T follicular helper cell (primary cell): ENCODE results near the gene TAS2R4.
"Not testable (repeated sequence)": the region's sequence is repeated elsewhere in the genome, so short reads cannot be mapped to it uniquely, and the experiment has no call there.

Experiments used
- DNase-seq: peaks from one replicate; pipeline ENCODE4 v3.0.0-alpha.2; 2020; ENCODE audit warnings: low read depth
- total RNA-seq, 2 experiments: gene quantifications; one replicate each; lab custom pipeline; 2026; lab: John Stamatoyannopoulos, UW

The TAS2R4 gene, protein sequence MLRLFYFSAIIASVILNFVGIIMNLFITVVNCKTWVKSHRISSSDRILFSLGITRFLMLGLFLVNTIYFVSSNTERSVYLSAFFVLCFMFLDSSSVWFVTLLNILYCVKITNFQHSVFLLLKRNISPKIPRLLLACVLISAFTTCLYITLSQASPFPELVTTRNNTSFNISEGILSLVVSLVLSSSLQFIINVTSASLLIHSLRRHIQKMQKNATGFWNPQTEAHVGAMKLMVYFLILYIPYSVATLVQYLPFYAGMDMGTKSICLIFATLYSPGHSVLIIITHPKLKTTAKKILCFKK
- total RNA-seq = 1.7 to 3.0 reads per million in 2 experiments

DNA sequence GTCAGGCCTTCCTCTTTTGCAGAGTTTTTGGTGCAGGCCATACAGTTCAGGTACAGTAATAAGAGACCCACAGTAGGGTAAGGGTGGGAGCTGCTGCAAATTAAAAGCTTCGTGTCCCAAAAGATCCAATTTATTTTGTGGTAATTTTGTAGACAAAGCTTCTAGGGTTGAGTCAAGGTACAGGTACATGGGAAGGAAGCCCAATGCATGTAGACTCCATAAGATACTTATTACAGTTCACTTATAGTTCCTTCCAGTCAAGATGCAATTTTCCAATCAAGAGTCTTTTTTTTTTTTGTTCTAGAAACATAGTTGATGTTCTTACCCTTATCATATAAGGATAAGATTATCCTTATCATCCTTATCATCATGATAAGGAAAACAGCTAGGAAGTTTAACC, at the start of gene TAS2R4:
Gene TAS2R4, plus strand, starts transcription at position 301 of the 400 bp plus-strand sequence. CDS start 1,815 bp downstream, outside the sequence.
- no peak for DNase-seq

DNA sequence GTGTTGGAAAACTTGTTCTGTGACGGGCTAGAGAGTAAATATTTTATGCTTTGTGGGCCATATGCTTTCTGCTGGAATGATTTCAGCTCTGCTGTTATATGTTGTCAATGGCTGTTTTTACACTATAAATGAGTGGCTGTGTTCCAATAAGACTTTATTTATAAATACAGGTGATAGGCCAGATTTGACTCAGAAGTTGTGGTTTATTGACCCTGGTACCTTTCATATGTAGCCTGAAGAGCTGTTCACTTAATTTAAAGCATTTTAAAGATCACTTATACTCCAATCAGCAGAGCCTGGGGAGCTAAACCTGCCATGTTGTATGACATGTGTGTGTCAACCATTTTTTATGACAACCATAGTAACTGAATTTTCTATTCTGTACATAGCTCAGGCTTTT, 47.5 kb upstream of the TAS2R4 start:
- no peak for DNase-seq

DNA sequence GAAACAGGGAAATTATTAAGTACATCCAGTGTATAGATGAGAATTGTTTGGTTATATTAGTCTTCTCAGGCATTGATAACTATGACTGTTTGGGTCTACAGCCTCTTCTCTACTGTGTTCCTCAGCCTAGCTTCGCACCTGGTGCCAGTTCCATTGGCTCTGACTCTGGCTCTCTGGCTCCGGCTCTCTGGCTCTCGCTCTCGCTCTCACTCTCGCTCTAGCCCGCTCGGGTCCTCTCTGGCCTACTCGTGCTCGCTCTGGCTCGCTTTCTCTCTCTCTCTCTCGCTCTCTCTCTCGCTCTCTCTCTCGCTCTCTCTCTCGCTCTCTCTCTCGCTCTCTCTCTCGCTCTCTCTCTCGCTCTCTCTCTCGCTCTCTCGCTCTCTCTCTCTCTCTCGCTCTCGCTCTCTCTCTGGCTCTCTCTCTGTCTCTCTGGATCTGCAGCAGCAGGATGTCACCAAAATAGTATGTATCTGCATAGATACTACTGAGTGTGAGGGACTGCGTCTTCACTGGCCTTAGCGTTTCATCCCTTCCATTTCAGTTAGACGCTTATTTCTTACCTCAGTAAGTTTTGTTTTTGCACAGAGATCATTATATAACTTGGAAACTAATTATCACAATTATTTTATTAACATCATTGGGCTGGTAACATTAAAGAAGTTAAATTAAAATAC, 44.9 kb upstream of the TAS2R4 start:
- no peak for DNase-seq

DNA sequence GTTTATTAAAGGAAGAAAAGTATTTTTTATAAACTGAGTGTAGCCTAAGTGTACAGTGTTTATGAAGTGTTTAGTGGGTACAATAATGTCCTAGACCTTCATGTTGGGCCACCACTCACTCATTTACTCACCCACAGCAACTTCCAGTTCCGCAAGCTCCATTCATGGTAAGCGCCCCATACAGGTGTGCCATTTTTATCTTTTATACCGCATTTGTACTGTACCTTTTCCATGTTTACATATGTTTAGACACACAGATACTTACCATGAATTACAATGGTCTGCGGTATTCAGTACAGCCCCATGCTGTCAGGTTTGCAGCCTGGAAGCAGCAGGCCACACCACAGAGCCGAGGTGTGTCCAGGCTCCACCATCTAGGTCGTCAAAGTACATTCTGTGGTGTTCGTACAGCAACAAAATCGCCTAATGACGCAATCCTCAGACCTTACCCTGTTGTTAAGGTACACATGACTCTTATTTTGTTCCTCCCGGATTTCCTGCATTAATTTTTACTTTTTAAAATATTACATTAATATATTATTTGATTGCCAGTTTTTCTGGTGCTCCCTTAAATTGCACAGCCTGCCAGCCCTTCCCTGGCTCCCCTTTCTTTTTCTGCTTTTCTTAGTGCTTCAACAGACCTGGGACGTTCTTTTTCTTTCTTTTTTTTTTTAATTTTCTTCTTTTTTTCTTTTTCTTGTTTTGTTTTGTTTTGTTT, 39.2 kb upstream of the TAS2R4 start:
- DNase-seq = peak; percentile 1

DNA sequence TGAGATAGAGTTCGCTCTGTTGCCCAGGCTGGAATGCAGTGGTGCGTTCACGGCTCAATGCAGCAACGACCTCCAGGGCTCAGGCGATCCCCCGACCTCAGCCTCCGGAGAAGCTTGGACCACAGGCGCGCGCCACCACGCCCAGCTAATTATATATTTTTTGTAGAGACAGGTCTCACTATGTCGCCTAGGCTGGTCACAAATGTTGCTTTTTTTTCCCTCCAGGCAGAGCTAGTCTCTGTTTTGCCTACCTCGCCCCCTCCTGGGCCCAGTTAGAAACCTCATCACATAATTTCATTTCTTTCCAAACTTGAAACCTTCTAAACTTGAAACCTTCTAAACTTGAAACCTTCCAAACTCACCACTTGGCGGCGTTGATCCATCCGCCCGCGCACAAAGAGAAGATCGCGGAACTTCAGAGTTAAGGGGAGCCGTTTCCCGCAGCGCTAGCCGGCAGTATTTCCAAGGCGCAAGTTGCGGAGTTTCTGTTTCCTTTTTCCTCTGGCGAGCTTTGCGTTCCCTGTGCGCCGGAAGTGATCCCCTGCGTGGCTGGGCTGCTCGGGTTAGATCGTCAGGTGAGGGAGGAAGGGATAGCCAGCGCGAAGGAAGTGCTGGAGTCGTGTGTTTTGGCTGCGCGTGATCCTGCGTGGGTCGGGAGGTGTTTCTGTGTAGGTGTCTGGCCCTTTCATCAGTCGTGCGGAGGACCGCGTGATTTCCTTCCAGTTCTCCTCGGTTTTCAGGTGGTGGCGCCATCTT, 38.5 kb upstream of the TAS2R4 start, which contains the start of gene SSBP1:
Gene SSBP1, plus strand, starts transcription at position 523 of the 756 bp plus-strand sequence. CDS start 809 bp downstream, outside the sequence.
- peak; percentile 89 for DNase-seq

DNA sequence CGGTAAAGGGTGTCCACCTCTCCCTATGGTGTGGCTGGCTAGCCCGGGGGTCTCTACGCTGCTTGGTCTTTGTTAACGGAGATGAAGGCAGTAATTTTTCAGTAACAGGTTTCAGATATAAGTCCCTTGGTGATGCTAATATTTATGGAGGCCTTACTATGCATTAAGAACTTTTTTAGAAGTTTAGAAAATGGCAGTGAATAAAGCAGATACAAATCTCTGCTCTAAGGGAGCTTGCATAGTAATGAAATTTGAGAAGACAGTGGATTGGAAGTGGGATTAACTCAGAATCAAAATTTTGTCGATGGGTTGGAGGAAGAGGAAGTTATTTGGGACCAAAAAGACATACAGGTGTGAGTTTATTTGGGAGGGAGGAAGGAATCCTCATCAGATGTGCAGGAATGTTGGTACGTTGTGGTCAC, 37.9 kb upstream of the TAS2R4 start:
- no peak for DNase-seq

DNA sequence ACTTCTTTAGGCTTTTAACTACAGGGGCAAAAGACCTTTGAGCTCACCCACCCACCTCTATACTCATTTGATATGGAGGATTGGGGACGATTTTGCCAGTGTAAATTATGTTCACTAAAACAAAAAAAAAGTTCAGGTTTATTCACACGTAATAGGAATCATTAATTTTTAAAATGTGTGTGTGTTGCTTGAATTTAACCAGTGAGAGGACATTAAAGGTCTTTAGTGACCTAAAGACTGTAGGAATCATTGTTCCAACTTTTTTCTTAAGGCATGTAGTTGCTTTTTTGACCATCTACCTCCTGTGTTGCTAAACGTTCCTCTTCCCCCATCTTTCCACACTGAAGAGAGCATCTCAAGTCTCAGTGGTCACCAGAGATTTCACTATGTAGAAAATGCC, 37.2 kb upstream of the TAS2R4 start:
- no peak for DNase-seq

DNA sequence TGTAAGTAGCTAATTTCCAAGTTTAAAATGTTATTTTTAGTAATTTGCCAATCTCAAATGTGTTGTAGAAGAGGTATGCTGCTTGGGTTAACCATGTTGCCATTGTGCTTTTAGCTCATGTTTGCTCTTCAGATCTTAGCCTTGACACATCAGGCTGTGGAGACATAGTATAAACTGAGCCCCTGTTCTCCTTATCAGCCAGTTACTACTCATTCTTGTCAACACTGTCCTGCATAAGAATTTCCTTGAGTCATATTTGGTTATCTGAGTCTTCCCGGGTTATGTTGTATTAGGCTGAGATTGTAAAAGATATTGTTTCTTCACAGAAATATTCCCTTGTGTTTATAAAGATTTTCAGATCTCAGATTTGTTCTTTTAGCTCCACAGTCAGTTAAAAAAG, 34.2 kb upstream of the TAS2R4 start:
- DNase-seq = no peak

DNA sequence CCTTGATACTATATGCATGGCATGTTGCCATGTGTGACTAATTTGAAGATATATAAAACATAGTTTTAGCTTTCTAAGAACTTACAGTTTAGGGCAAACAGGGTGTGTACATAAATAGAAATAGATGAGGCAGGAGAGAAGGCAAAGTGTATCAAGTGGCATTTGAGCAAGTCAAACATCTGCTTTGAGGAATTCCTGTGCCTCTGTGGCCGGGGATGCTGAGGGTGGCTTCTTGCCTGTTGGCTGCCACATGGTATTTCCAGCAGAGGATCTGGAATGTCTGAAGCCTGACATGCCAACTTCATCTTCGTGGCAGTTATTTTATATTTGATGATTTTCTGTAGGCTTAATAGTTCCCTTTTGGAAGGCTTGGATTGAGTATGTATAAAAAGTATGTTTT, 32.3 kb upstream of the TAS2R4 start:
- DNase-seq = no peak

DNA sequence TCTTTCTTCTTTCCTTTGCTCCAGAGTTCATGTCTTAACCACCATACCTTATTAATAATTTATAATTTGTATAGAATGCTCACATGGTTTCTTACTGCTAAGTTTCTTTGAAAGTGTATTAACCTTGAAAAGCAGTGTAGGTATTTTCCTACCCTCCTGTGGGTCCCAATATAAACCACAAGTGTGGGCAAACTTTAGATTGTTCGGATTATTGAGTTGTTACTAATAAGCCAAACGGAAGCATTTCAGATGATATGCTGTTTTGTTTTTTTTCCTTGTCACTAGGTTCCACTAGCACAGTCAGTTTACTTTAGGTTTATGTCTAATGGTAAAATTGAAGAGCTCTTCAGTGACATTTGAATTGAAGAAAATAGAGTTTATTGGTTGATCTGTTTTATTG, 28.1 kb upstream of the TAS2R4 start:
- no peak for DNase-seq

DNA sequence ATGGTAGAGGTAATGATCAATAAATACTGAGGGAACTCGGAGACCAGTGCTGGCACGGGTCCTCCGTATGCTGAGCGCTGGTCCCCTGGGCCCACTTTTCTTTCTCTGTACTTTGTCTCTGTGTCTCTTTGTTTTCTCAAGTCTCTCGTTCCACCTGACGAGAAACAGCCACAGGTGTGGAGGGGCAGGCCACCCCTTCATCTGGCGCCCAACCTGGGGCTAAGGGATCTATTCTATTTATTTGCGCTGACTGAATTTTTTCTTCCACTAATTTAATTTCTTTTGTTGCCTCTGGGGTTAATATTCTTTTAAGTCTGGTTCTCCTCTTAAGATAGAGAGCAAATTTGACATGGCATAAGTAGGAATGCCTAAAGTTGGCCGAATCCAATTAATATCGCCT, 24.6 kb upstream of the TAS2R4 start:
- DNase-seq = not testable (repeated sequence)

DNA sequence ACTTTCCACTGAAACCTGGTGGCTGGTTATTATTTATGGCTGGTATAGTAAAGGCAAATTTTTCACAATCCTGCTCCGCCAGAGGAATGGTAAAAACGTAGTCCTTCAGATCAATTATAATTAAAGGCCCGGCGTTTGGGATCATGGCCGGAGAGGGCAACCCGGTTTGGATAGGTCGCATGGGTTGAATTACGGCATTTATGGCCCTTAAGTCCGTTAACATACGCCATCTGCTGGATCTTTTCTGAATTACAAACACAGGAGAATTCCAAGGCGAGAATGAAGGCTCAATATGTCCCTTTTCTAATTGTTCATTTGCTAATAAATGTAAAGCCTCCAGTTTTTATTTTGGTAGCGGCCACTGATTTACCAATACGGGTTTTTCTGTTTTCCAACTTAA, 23.8 kb upstream of the TAS2R4 start:
- DNase-seq = no peak

DNA sequence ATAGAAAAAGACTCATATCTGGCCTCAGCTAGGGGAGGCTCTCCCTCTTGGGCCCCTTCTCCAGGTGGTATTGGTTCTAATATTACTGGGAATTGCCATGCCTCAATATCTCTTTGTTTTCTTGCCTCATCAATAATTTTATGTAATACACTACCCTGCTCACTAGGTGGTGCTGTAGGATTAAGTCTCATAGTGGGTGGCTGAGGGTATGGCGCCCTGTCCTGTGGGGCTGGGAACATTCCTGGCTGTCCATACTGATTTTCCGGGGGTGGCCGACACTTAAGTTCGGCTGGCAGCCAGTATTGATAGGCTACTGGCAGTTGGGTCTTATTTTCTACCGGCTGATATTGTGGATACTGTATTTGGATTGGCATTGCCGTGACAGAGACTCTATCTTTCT, 21.5 kb upstream of the TAS2R4 start:
- DNase-seq = no peak

DNA sequence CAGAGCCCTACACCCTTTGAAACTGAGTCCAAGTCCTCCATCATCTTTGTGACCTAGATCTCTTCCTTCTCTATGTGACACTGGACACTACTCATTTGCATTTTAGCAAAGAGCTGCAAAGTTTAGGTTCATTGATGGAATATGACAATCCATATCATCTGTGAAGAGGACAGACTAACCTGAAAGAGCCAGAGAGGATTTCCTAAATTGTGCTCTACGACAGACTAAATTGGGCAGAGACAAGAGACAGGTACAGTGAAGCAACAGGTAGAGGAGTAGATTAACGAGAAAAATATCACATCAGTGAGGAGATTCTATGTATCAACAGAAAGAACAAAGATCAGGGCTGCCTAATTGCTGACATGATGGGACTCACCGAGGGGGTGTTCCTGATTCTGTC, 12.7 kb upstream of the TAS2R4 start, which contains the start of gene TAS2R3:
Gene TAS2R3, plus strand, starts transcription at position 301 of the 400 bp plus-strand sequence. Its CDS starts 62 bp downstream, at position 363.
- no peak for DNase-seq

DNA sequence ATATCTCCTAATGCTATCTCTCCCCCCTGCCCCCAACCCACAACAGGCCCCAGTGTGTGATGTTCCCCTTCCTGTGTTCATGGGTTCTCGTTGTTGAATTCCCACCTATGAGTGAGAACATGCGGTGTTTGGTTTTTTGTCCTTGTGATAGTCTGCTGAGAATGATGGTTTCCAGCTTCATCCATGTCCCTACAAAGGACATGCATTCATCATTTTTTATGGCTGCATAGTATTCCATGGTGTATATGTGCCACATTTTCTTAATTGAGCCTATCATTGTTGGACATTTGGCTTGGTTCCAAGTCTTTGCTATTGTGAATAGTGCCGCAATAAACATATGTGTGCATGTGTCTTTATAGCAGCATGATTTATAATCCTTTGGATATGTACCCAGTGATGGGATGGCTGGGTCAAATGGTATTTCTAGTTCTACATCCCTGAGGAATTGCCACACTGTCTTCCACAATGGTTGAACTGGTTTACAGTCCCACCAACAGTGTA, 6.3 kb upstream of the TAS2R4 start:
- DNase-seq = not testable (repeated sequence)

DNA sequence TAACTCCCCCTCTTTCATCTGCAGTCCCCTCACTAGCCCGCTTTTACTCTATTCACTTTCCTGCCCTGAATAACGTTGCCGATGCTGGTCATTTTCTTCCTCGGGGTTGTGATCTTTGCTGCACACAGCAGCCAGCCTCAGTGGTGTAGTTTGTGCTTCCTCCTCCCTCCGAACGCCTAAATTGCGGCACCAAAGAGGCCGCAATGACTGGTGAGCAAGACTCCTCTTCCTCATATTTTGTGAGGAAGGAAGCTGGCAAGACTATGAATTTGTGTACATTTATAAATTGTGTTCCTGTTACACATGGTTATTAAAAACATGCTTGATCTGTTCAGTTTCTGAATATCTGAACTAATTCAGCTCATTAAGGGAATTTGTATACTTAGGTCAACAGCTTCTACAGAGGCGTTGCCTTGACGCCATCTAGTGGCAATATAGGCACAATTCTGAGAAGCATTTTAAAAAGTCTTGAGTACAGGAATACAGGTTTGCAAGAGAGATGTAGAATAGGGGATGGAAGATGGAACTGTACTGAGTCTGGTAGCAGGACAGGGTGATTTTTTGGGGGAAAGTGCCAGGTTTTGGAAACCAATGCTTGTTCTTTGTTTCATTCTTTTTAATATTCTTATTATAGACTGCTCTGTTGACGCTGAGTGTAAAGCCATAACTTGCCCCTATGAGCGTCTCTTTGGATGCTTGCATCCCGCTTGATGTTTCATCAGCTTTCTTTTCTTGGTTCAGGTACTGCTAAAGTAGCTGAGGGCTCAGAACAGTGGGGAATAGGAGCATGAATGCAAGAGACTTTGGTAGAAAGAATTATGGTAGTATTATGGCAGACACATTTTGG, 9.5 kb downstream of the TAS2R4 start:
- DNase-seq = peak; percentile 2

DNA sequence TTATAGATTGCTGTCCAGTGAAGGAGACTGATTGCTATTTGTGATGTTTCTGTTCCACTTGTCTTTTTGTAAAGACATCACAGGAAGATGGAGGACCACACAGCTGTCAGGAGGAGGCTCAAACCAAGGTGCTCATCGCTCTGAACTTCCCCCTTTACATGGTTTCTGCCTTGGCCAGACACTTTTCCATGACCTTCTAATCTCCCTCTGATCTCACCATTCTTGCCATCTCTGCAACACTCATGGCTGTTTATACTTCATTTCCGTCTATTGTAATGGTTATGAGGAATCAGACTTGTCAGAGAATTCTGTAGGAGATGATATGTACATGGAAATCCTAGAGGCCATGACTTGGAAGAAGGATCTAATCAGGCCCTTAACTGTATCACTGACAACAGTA, 11.8 kb downstream of the TAS2R4 start:
- no peak for DNase-seq

DNA sequence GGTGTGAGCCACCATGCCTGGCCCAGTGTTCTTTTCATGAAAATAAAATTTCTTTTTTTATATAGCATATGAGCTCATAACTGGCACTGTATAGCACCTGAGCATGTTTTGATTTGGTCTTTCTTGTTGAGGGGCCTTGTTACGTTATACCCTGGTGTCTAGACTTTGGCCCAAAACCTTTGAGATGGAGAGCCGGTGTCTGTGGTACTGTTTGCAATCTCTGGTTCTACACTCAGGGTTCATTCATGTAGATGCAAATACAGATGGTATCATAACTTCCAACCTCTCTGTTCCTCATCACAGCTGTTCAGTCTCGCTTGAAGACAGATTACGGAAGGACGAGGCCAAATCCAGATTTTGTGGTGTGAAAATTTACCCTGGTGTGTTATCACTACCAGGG, 13.4 kb downstream of the TAS2R4 start, which contains the start of gene TAS2R5:
Gene TAS2R5, plus strand, starts transcription at position 301 of the 400 bp plus-strand sequence. CDS start 145 bp downstream, outside the sequence.
- no peak for DNase-seq

DNA sequence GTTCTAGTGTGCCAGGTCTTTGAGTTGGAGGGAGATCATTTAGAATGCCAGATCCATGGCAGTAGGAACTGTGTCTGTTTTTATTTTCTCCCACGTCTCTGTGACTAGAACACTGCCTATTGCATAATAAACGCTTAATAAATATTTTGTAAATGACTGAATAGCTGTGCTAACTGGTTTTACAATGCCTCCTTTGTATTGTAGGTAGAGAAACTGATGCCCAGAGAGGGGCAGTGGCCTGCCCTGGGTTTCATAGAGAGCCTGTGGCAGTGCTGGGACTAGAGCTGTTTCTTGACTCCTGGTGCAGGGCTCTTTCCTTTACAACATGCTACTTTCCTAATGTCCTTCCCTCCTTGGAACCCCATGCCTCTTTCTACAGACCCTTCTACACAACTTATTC, 16.1 kb downstream of the TAS2R4 start:
- DNase-seq = no peak

DNA sequence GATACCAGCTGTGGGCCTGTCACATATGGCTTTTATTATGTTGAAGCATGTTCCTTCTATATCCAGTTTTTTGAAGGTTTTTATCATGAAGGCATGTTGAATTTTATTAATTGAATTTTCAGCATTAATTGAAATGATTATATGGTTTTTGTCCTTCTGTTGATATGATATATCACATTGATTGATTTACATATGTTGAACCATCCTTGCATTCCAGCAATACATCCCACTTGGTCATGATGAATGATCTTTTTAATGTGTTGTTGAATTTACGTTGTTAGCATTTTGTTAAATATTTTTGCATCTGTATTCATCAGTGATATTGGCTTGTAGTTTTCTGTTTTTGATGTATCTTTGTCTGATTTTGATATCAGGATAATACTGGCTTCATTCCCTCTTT, 43.6 kb downstream of the TAS2R4 start:
- DNase-seq = no peak

DNA sequence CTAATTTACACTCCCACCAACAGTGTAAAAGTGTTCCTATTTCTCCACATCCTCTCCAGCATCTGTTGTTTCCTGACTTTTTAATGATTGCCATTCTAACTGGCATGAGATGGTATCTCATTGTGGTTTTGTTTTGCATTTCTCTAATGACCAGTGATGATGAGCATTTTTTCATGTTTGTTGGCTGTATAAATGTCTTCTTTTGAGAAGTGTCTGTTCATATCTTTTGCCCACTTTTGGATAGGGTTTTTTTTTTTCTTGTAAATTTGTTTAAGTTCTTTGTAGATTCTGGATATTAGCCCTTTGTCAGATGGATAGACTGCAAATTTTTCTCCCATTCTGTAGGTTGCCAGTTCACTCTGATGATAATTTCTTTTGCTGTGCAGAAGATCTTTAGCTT, 46.0 kb downstream of the TAS2R4 start:
- DNase-seq = not testable (repeated sequence)
